ENCODE measurements around the gene ERP44. TPM values are rescaled to one million over a fixed set of nuclear protein-coding genes. Genes with fewer than 3 reads are reported as not detected.
"Not testable (repeated sequence)": the region's sequence is repeated elsewhere in the genome, so short reads cannot be mapped to it uniquely, and the experiment has no call there.

Gene ERP44
- 8.3 and 19.4 TPM in 2 replicates for total RNA-seq (ENCODE audit: low replicate concordance)

- peak; percentile 99 for DNase-seq (ENCODE audit: low read depth)
- peak within 1 kb of the TSS; percentile 100 for H3K4me3 ChIP-seq (ENCODE audit: low read depth, low read length)
- TF ChIP-seq CTCF (IDR thresholded peaks at IDR 0.05; ENCODE audit: insufficient read depth, low read length) = no peak
These were observed at the start of gene ERP44, which contains the start of gene INVS for GRCh38 chr9:100098887-100099721. Gene ERP44, minus strand, starts transcription at chr9:100099000. Its CDS starts 160 bp downstream, at chr9:100098840. Gene INVS, plus strand, starts transcription at chr9:100099243. Its CDS starts 5,279 bp downstream, at chr9:100104522.

- not testable (repeated sequence) for H3K4me3 ChIP-seq (ENCODE audit: low read depth, low read length); DNase-seq (ENCODE audit: low read depth)
These were observed 47.2 kb upstream of the ERP44 start for GRCh38 chr9:100145976-100146375.

GRCh38 chr9:100145167-100145934 is 46.6 kb upstream of the ERP44 start:
- not testable (repeated sequence) for H3K4me3 ChIP-seq (ENCODE audit: low read depth, low read length); DNase-seq (ENCODE audit: low read depth)

GRCh38 chr9:100141862-100142261 is 43.1 kb upstream of the ERP44 start:
- not testable (repeated sequence) for DNase-seq (ENCODE audit: low read depth); H3K4me3 ChIP-seq (ENCODE audit: low read depth, low read length)

- not testable (repeated sequence) for DNase-seq (ENCODE audit: low read depth); H3K4me3 ChIP-seq (ENCODE audit: low read depth, low read length)
These were observed 41.5 kb upstream of the ERP44 start for GRCh38 chr9:100140303-100140702.

GRCh38 chr9:100136799-100137198 is 38.0 kb upstream of the ERP44 start:
- not testable (repeated sequence) for H3K4me3 ChIP-seq (ENCODE audit: low read depth, low read length); DNase-seq (ENCODE audit: low read depth)

- no peak for TF ChIP-seq CTCF (IDR thresholded peaks at IDR 0.05; ENCODE audit: insufficient read depth, low read length)
- H3K4me3 ChIP-seq (ENCODE audit: low read depth, low read length) = no peak overlapping the region
- no peak for DNase-seq (ENCODE audit: low read depth)
These were observed 35.9 kb upstream of the ERP44 start for GRCh38 chr9:100134731-100135130.

- no peak for DNase-seq (ENCODE audit: low read depth)
- H3K4me3 ChIP-seq (ENCODE audit: low read depth, low read length) = no peak overlapping the region
- TF ChIP-seq CTCF (IDR thresholded peaks at IDR 0.05; ENCODE audit: insufficient read depth, low read length) = no peak
These were observed 33.2 kb upstream of the ERP44 start for GRCh38 chr9:100131875-100132430.

GRCh38 chr9:100131216-100131615 is 32.4 kb upstream of the ERP44 start:
- DNase-seq (ENCODE audit: low read depth) = no peak
- no peak for TF ChIP-seq CTCF (IDR thresholded peaks at IDR 0.05; ENCODE audit: insufficient read depth, low read length)
- no peak overlapping the region for H3K4me3 ChIP-seq (ENCODE audit: low read depth, low read length)

All from fibroblast of the aortic adventitia (primary cell).